HUDEP-2 (cell line): ENCODE results near the gene GRHL3.
A peak's percentile ranks its signal among the peaks of the same experiment; 100 is the strongest.

Experiments used
- DNase-seq, 76 experiments: peaks; one replicate each; lab custom pipeline; 2025; ENCODE audit not compliant: unreplicated experiment in 76 of 76; lab: John Stamatoyannopoulos, UW

The GRHL3 gene

GRCh38 chr1:24366707-24367106 is 47.5 kb downstream of the GRHL3 start:
- DNase-seq = no peak

GRCh38 chr1:24369199-24369598 is 50.0 kb downstream of the GRHL3 start:
- DNase-seq = no peak

GRCh38 chr1:24369801-24370200 is 50.6 kb downstream of the GRHL3 start:
- DNase-seq = no peak

GRCh38 chr1:24373044-24373443 is 53.9 kb downstream of the GRHL3 start:
- no peak for DNase-seq

- DNase-seq = no peak
These were observed 54.6 kb downstream of the GRHL3 start for GRCh38 chr1:24373710-24374109.

- DNase-seq = no peak
These were observed 56.0 kb downstream of the GRHL3 start for GRCh38 chr1:24374891-24375786.

GRCh38 chr1:24379733-24380315 is 60.7 kb downstream of the GRHL3 start:
- no peak for DNase-seq

GRCh38 chr1:24380508-24380907 is 61.4 kb downstream of the GRHL3 start:
- no peak for DNase-seq

GRCh38 chr1:24381256-24381655 is 62.1 kb downstream of the GRHL3 start:
- DNase-seq = no peak

- DNase-seq = no peak
These were observed 63.0 kb downstream of the GRHL3 start for GRCh38 chr1:24382165-24382577.

- DNase-seq = no peak
These were observed 64.3 kb downstream of the GRHL3 start for GRCh38 chr1:24383381-24383940.

GRCh38 chr1:24384251-24385090 is 65.3 kb downstream of the GRHL3 start:
- DNase-seq = no peak

GRCh38 chr1:24385160-24385940 is 66.2 kb downstream of the GRHL3 start:
- DNase-seq = peak in 5 of 76 experiments; percentile 1 to 23 (median 3)

- DNase-seq = no peak
These were observed 67.1 kb downstream of the GRHL3 start for GRCh38 chr1:24386241-24386640.

GRCh38 chr1:24386931-24387330 is 67.8 kb downstream of the GRHL3 start:
- DNase-seq = no peak

- no peak for DNase-seq
These were observed 68.5 kb downstream of the GRHL3 start for GRCh38 chr1:24387636-24388175.

GRCh38 chr1:24388331-24388885 is 69.3 kb downstream of the GRHL3 start:
- no peak for DNase-seq

- DNase-seq = no peak
These were observed 70.1 kb downstream of the GRHL3 start for GRCh38 chr1:24389231-24389678.
